A549 (cell line): ENCODE results near the gene CC2D1A. TPM values are rescaled to one million over a fixed set of nuclear protein-coding genes. Genes with fewer than 3 reads are reported as not detected.

Experiments used
- ATAC-seq, 2 experiments: fragments of 200-7000 bp in 1 of 2; fragments of >200 bp in 1 of 2; cut with Nextera tagmentation in 1 of 2; cut with Tn5 transposase in 1 of 2; 3 replicates each; pipeline versions ENCODE4 v1.8.0 to v1.9.1; 2018 to 2020; ENCODE audit warnings: mild to moderate bottlenecking in 1 of 2, moderate library complexity in 1 of 2
- CTCF ChIA-PET: fragments of 300-600 bp; sonication (Branson Sonifier 250); formaldehyde crosslinking; extraction: SDS; loops from one replicate; lab custom pipeline; 2021; ENCODE audit warnings: antibody characterized with exemption, inconsistent platforms; lab: Yijun Ruan, JAX
- POLR2A ChIA-PET: fragments of 350-600 bp; formaldehyde crosslinking; extraction: SDS; loops from one replicate; lab custom pipeline; 2021; ENCODE audit warnings: antibody characterized with exemption, inconsistent platforms; lab: Yijun Ruan, JAX
- DNase-seq, 2 experiments: peaks; one replicate each; pipeline versions ENCODE4 v3.0.0 to v3.0.0-alpha.2; 2011 to 2016; ENCODE audit warnings: low read depth in 1 of 2, low spot score in 1 of 2
- FAIRE-seq: peaks from 2 replicates; lab custom pipeline; 2011; peaks lifted over from hg19 to GRCh38; lab: Jason Lieb, UNC
- H3K27ac ChIP-seq, 2 experiments: fragments of >200 bp; sonication (Bioruptor Twin); formaldehyde crosslinking; 3 replicates each; pipeline ENCODE4 v1.5.1; 2016 to 2017
- H3K4me1 ChIP-seq: fragments of >200 bp; sonication (Bioruptor Twin); formaldehyde crosslinking; 3 replicates; pipeline ENCODE4 v1.6.1; 2016
- H3K4me2 ChIP-seq: fragments of >200 bp; sonication (Bioruptor Twin); formaldehyde crosslinking; 3 replicates; pipeline ENCODE4 v1.6.1; 2016
- H3K4me3 ChIP-seq: fragments of >200 bp; sonication (Bioruptor Twin); formaldehyde crosslinking; 3 replicates; pipeline ENCODE4 v1.5.1; 2016
- H3K9me3 ChIP-seq: fragments of >200 bp; sonication (Bioruptor Twin); formaldehyde crosslinking; 3 replicates; pipeline ENCODE4 v1.6.1; 2016
- BHLHE40 ChIP-seq: IDR thresholded peaks from 2 replicates; pipeline ENCODE4 v1.6.1; 2012; ENCODE audit warnings: low read depth, low read length, inconsistent platforms
- CBX2 ChIP-seq: fragments of 200-600 bp; sonication (generic); IDR thresholded peaks from 2 replicates; pipeline ENCODE4 v1.6.1; 2016; ENCODE audit warnings: low read depth, mild to moderate bottlenecking, borderline replicate concordance
- CBX8 ChIP-seq: fragments of 200-600 bp; sonication (generic); IDR thresholded peaks from 2 replicates; pipeline ENCODE4 v1.6.1; 2016
- CEBPB ChIP-seq, 2 experiments: fragments of >200 bp in 1 of 2; sonication (Bioruptor Twin) in 1 of 2; formaldehyde crosslinking in 1 of 2; IDR thresholded peaks; 2 replicates each; pipeline ENCODE4 v1.6.1; 2012 to 2016
- ESRRA ChIP-seq: fragments of 150-350 bp; IDR thresholded peaks from 2 replicates; pipeline ENCODE4 v1.6.1; 2014; ENCODE audit warnings: mild to moderate bottlenecking, low read length, borderline replicate concordance
- FOSB ChIP-seq: fragments of 250-450 bp; sonication (Bioruptor Pico); IDR thresholded peaks from 2 replicates; pipeline ENCODE4 v1.5.0; 2020; ENCODE audit warnings: mild to moderate bottlenecking, moderate library complexity
- GATA3 ChIP-seq: IDR thresholded peaks from 2 replicates; pipeline ENCODE4 v1.6.1; 2012; ENCODE audit warnings: borderline replicate concordance
- HDAC2 ChIP-seq: fragments of 200-600 bp; sonication (generic); IDR thresholded peaks from 2 replicates; pipeline ENCODE4 v1.6.1; 2016
- HOXB13 ChIP-seq: fragments of 250-450 bp; sonication (Bioruptor Pico); IDR thresholded peaks from 2 replicates; pipeline ENCODE4 v1.5.0; 2020; ENCODE audit warnings: low read depth, mild to moderate bottlenecking, moderate library complexity
- NPAS2 ChIP-seq: fragments of 250-450 bp; sonication (Bioruptor Pico); IDR thresholded peaks from 2 replicates; pipeline ENCODE4 v1.8.0; 2022; ENCODE audit warnings: mild to moderate bottlenecking, moderate library complexity, borderline replicate concordance
- PHF8 ChIP-seq: fragments of 200-600 bp; sonication (generic); IDR thresholded peaks from 2 replicates; pipeline ENCODE4 v1.6.1; 2016; ENCODE audit warnings: low read depth, mild to moderate bottlenecking, antibody characterized with exemption, moderate library complexity, borderline replicate concordance
- POLR2AphosphoS2 ChIP-seq: conservative IDR thresholded peaks from 2 replicates; pipeline ENCODE4 v1.6.1; 2012; ENCODE audit warnings: low read length, improper control_type of control experiment, inconsistent platforms
- RAD21 ChIP-seq, 2 experiments: fragments of >200 bp in 1 of 2; sonication (Bioruptor Twin) in 1 of 2; formaldehyde crosslinking in 1 of 2; IDR thresholded peaks in 1 of 2; conservative IDR thresholded peaks in 1 of 2; 2 replicates in 1 of 2; 3 replicates in 1 of 2; pipeline ENCODE4 v1.6.1; 2012 to 2018; ENCODE audit warnings: inconsistent platforms in 1 of 2
- SMC3 ChIP-seq: fragments of >200 bp; sonication (Bioruptor Twin); formaldehyde crosslinking; IDR thresholded peaks from 3 replicates; pipeline ENCODE4 v1.6.1; 2018; ENCODE audit warnings: inconsistent platforms
- TP53 ChIP-seq: fragments of 250-450 bp; sonication (Bioruptor Pico); IDR thresholded peaks from 2 replicates; pipeline ENCODE4 v1.5.0; 2021; ENCODE audit warnings: mild to moderate bottlenecking, moderate library complexity
- ZFP36 ChIP-seq: fragments of 450-650 bp; IDR thresholded peaks from 2 replicates; pipeline ENCODE4 v1.6.1; 2014; ENCODE audit warnings: borderline replicate concordance; ENCODE audit not compliant: partially characterized antibody
- WGBS: methylation state at CpG from one replicate; pipeline ENCODE4 v1.1.6; 2017; ENCODE audit errors: missing lambda C conversion rate; 5-methylcytosine and 5-hydroxymethylcytosine counted together
- polyA plus RNA-seq, 4 experiments: library from polyadenylated mRNA; depleted of rRNA in 3 of 4; stranded (reverse); fragments of >200 nt; fragmentation: RNase III in 1 of 4; extraction: RNeasy Plus Mini Kit Qiagen cat#74134 plus additional on column Dnase treatment in 1 of 4; gene quantifications; 2 replicates in 3 of 4; 3 replicates in 1 of 4; pipeline ENCODE4 v1.2.3, GENCODE V29; 2011 to 2017
- TF ChIP-seq, protein P1 (sequence below): IDR thresholded peaks from 2 replicates; pipeline ENCODE4 v1.6.1; 2012
- TF ChIP-seq, protein P2 (sequence below): IDR thresholded peaks from 2 replicates; pipeline ENCODE4 v1.6.1; 2012
- TF ChIP-seq, protein P3 (sequence below): IDR thresholded peaks from 2 replicates; pipeline ENCODE4 v1.6.1; 2012; ENCODE audit warnings: low read depth, borderline replicate concordance
- TF ChIP-seq, protein P4 (sequence below): fragments of 450-650 bp; IDR thresholded peaks from 2 replicates; pipeline ENCODE4 v1.6.1; 2014; ENCODE audit warnings: antibody characterized with exemption
- TF ChIP-seq, protein P5 (sequence below): fragments of >200 bp; sonication (Bioruptor Twin); formaldehyde crosslinking; IDR thresholded peaks from 2 replicates; pipeline ENCODE4 v1.6.1; 2016
- TF ChIP-seq, protein P6 (sequence below): fragments of 250-450 bp; sonication (Bioruptor Pico); IDR thresholded peaks from 2 replicates; pipeline ENCODE4 v1.5.0; 2021; ENCODE audit warnings: mild to moderate bottlenecking, moderate library complexity, borderline replicate concordance

CC2D1A gene
- polyA plus RNA-seq, 2 of the 4 experiments (the other 2 are of a cell fraction), result 4.8 to 13.9 TPM

DNA sequence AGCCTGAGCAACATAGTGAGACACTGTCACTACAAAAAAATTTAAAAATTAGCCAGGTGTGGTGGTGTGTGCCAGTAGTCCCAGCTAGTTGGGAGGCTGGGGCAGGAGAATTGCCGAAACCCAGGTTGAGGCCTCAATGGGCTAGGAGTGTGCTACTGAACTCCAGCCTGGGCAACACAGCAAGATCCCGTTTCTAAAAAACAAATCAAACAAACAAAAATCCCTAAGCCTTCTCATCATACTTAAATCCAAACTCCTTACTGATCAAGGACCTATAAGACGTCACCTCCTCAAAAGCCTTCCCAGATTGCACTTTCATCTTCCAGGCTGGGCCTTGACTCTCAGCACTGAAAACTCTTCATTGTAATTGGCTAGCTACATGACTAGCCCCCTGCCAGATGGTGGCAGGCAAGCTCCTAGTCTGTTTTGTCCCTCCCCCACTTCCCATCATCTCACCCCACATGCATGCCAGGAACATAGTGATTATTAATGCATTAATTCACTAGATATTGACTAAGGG is 46.6 kb upstream of the CC2D1A start:
- Histone ChIP-seq H3K4me1 (peaks cover 63% of the 10 kb centered on the region), H3K9me3 (no peaks in the 10 kb centered on the region), H3K4me2 (no peak overlapping the region), H3K27ac (peak overlapping the region; percentile 67 to 96), H3K4me3 (no peak overlapping the region)
- ATAC-seq, result no peak
- POLR2A ChIA-PET, result interaction anchor here (1.7 to 2.2 kb wide), 2 partner anchors 13 to 16 kb away, joined by 5 to 10 read pairs; no protein-coding TSS in a partner anchor
- FAIRE-seq, result no peak
- TF ChIP-seq, protein P1, sequence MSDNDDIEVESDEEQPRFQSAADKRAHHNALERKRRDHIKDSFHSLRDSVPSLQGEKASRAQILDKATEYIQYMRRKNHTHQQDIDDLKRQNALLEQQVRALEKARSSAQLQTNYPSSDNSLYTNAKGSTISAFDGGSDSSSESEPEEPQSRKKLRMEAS, result 0 out of 2 replicates have a peak, but pooled peaks have one; percentile 42
- TF ChIP-seq PHF8 (no peak), ZFP36 (peak; percentile 98), HOXB13 (CRISPR knock-in tag) (no peak), HDAC2 (no peak)
- TF ChIP-seq, protein P2, sequence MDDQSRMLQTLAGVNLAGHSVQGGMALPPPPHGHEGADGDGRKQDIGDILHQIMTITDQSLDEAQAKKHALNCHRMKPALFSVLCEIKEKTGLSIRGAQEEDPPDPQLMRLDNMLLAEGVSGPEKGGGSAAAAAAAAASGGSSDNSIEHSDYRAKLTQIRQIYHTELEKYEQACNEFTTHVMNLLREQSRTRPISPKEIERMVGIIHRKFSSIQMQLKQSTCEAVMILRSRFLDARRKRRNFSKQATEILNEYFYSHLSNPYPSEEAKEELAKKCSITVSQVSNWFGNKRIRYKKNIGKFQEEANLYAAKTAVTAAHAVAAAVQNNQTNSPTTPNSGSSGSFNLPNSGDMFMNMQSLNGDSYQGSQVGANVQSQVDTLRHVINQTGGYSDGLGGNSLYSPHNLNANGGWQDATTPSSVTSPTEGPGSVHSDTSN, result no peak
- TF ChIP-seq, protein P3, sequence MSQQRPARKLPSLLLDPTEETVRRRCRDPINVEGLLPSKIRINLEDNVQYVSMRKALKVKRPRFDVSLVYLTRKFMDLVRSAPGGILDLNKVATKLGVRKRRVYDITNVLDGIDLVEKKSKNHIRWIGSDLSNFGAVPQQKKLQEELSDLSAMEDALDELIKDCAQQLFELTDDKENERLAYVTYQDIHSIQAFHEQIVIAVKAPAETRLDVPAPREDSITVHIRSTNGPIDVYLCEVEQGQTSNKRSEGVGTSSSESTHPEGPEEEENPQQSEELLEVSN, result no peak
- 95% methylated on average over 3 of the region's 3 CpGs for WGBS
- CTCF ChIA-PET, result interaction anchor here (1.7 to 20.6 kb wide), 3 partner anchors 9 to 63 kb away, joined by 6 to 271 read pairs (median 116); no protein-coding TSS in a partner anchor
- peak in 1 of 2 experiments; percentile 76 for DNase-seq

DNA sequence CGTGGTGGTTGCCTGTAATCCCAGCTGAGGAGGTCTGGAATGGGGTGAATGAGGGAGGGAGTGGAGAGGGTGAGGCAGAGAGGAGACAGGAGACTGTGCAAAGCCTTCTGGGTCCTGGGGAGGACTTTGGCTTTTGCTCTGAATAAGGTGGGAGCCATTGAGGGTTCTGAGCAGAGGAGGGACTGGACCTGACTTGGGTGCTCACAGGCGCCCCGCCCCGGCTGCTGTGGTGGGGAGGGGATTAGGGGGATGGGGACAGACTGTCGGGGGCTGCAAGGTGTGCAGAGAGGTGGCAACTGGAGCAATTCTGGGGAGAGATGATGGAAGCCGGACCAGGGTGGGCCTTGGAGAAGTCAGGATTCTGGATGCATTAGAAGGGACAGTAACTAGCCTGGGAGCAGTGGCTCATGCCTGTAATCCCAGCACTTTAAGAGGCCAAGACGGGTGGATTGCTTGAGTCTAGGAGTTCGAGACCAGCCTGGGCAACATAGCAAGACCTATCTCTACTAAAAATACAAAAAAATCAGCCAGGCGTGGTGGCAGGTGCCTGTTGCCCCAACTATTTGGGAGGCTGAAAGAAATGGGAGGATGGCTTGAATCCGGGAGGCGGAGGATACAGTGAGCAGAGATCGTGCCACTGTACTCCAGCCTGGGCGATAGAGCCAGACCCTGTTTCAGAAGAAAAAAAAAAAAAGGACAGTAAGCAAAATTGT is 45.2 kb upstream of the CC2D1A start:
- H3K27ac ChIP-seq, result peak overlapping the region; percentile 92 to 96
- DNase-seq (no peak), FAIRE-seq (no peak), ATAC-seq (no peak)
- H3K4me2 ChIP-seq, result peak overlapping the region; percentile 95
- no peaks in the 10 kb centered on the region for H3K9me3 ChIP-seq
- H3K4me3 ChIP-seq, result no peak overlapping the region
- ChIA-PET CTCF (interaction anchor here (1.1 to 20.6 kb wide), 9 partner anchors 11 to 264 kb away, joined by 3 to 271 read pairs (median 22); partner anchors contain the start of gene ZSWIM4), POLR2A (interaction anchor here (0.7 to 3.5 kb wide), 6 partner anchors 14 to 1432 kb away, joined by 3 to 41 read pairs (median 19); no protein-coding TSS in a partner anchor)
- TF ChIP-seq, protein P4, sequence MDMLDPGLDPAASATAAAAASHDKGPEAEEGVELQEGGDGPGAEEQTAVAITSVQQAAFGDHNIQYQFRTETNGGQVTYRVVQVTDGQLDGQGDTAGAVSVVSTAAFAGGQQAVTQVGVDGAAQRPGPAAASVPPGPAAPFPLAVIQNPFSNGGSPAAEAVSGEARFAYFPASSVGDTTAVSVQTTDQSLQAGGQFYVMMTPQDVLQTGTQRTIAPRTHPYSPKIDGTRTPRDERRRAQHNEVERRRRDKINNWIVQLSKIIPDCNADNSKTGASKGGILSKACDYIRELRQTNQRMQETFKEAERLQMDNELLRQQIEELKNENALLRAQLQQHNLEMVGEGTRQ, result no peak
- TF ChIP-seq TP53 (CRISPR knock-in tag) (no peak), CBX8 (no peak)
- TF ChIP-seq, protein P5, sequence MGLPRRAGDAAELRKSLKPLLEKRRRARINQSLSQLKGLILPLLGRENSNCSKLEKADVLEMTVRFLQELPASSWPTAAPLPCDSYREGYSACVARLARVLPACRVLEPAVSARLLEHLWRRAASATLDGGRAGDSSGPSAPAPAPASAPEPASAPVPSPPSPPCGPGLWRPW, result no peak
- WGBS, result 82% methylated on average over 13 of the region's 13 CpGs
- H3K4me1 ChIP-seq, result peaks cover 59% of the 10 kb centered on the region

DNA sequence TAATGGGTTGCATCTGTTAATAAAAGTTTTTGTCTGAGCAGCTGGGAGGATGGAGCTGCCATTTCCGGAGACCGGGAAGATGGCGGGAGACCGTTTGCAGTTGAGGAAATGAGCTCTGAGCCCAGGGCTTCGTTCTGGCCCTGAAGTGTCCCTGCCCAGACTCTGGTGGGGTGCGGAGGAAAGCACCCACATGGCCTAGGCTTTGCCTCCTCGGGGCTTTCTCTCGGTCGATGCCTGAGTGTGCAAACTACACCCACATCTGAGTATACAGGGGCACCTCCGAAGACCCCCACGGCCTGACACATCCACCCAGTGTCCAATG is 44.6 kb upstream of the CC2D1A start:
- ChIA-PET CTCF (interaction anchor here (1.1 to 20.6 kb wide), 9 partner anchors 10 to 264 kb away, joined by 3 to 271 read pairs (median 22); partner anchors contain the start of gene ZSWIM4), POLR2A (interaction anchor here (0.7 to 3.5 kb wide), 6 partner anchors 14 to 1432 kb away, joined by 3 to 41 read pairs (median 19); no protein-coding TSS in a partner anchor)
- no peaks in the 10 kb centered on the region for H3K9me3 ChIP-seq
- ATAC-seq (peak in 1 of 2 experiments; percentile 2; a peak in 3 of 6 replicates), DNase-seq (no peak), FAIRE-seq (no peak)
- no peak for TF ChIP-seq BHLHE40
- no peak for TF ChIP-seq ESRRA
- TF ChIP-seq GATA3, result no peak
- TF ChIP-seq CEBPB (IDR thresholded peaks at IDR 0.05), result no peak
- no peak for TF ChIP-seq RAD21 (conservative IDR thresholded peaks at IDR 0.05 in 1 of 2, IDR thresholded peaks at IDR 0.05 in 1 of 2)
- TF ChIP-seq FOSB (CRISPR knock-in tag), result no peak
- TF ChIP-seq, protein P6, sequence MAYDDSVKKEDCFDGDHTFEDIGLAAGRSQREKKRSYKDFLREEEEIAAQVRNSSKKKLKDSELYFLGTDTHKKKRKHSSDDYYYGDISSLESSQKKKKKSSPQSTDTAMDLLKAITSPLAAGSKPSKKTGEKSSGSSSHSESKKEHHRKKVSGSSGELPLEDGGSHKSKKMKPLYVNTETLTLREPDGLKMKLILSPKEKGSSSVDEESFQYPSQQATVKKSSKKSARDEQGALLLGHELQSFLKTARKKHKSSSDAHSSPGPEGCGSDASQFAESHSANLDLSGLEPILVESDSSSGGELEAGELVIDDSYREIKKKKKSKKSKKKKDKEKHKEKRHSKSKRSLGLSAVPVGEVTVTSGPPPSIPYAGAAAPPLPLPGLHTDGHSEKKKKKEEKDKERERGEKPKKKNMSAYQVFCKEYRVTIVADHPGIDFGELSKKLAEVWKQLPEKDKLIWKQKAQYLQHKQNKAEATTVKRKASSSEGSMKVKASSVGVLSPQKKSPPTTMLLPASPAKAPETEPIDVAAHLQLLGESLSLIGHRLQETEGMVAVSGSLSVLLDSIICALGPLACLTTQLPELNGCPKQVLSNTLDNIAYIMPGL, result no peak
- no peak for TF ChIP-seq NPAS2 (CRISPR knock-in tag)
- no peak for TF ChIP-seq POLR2AphosphoS2
- TF ChIP-seq CBX2, result no peak
- no peak for TF ChIP-seq SMC3
- 61% methylated on average over 9 of the region's 11 CpGs for WGBS
- H3K4me2 ChIP-seq, result peak overlapping the region; percentile 95
- peak overlapping the region; percentile 33 for H3K4me3 ChIP-seq
- peaks cover 61% of the 10 kb centered on the region for H3K4me1 ChIP-seq
- H3K27ac ChIP-seq, result peak overlapping the region; percentile 92 to 96
